Measurements from ENCODE around the gene DMRTC1.
"Not testable (repeated sequence)": the region's sequence is repeated elsewhere in the genome, so short reads cannot be mapped to it uniquely, and the experiment has no call there.

The DMRTC1 gene

DNA sequence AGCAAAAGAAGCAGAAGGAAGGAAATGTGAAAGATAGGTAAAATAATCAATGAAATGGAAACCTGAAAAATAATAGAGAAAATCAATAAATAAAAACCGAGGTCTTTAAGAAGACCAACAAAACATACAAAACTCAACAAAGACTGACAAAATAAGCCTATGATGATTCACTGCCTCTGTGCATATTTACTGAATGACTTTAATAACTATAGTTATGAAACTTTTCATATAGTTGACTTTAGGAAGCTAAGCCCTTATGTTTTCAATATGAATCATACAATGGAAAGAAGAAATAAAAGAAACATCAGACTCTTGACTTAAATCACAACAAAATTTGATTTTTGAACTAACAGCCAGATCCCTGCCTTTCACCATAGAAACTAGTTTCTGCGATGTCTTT lies 106.1 kb downstream of the DMRTC1 start:
- DNase-seq; H3K4me3 Mint-ChIP-seq; H3K9me3 Mint-ChIP-seq; H3K27ac Mint-ChIP-seq; H3K4me1 Mint-ChIP-seq (ENCODE audit: low read depth); H3K27me3 Mint-ChIP-seq; H3K36me3 Mint-ChIP-seq (ENCODE audit: low read depth): not testable (repeated sequence)

DNA sequence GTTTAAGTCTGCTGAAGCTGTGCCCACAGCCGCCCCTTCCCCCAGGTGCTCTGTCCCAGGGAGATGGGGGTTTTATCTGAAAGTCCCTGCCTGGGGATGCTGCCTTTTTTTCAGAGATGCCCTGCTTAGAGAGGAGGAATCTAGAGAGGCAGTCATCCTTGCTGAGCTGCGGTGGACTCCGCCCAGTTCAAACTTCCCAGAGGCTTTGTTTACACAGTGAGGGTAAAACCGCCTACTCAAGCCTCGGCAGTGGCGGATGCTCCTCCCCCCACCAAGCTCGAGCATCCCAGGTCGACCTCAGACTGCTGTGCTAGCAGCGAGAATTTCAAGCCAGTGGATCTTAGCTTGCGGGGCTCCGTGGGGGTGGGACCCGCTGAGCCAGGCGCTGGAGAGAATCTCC lies 112.9 kb downstream of the DMRTC1 start:
- not testable (repeated sequence) for H3K9me3 Mint-ChIP-seq; H3K4me1 Mint-ChIP-seq (ENCODE audit: low read depth); DNase-seq; H3K36me3 Mint-ChIP-seq (ENCODE audit: low read depth); H3K27me3 Mint-ChIP-seq; H3K27ac Mint-ChIP-seq; H3K4me3 Mint-ChIP-seq

Data from activated T-cell treated with anti-CD3 and anti-CD28 coated beads, Interleukin-2, amount 50 U/mL, for 24 hours (primary cell).